HepG2 (cell line): ENCODE data around the gene TGM4. TPM values are rescaled to one million over a fixed set of nuclear protein-coding genes. Genes with fewer than 3 reads are reported as not detected.
A peak's percentile ranks its signal among the peaks of the same experiment; 100 is the strongest.

Source experiments
- ATF7-NPFF ChIP-seq: sonication (generic); formaldehyde crosslinking; IDR thresholded peaks from 2 replicates; pipeline ENCODE4 v1.8.1; 2023; ENCODE audit warnings: mild to moderate bottlenecking, low read depth, missing genetic modification reagents, moderate library complexity
- ATM ChIP-seq: fragments of 450-650 bp; IDR thresholded peaks from 2 replicates; pipeline ENCODE4 v1.7.1; 2017; ENCODE audit warnings: mild to moderate bottlenecking, borderline replicate concordance
- CENPT ChIP-seq: sonication (generic); formaldehyde crosslinking; IDR thresholded peaks from 2 replicates; pipeline ENCODE4 v1.8.0; 2022; ENCODE audit warnings: low read depth, mild to moderate bottlenecking, moderate library complexity, missing genetic modification reagents
- ETV6 ChIP-seq: sonication (generic); formaldehyde crosslinking; conservative IDR thresholded peaks from 2 replicates; pipeline ENCODE4 v1.4.0; 2020; ENCODE audit warnings: missing genetic modification reagents
- GATAD1 ChIP-seq: IDR thresholded peaks from 2 replicates; pipeline ENCODE4 v1.6.1; 2016; ENCODE audit warnings: missing genetic modification reagents, missing compliant biosample characterization
- IRF1 ChIP-seq: sonication (generic); formaldehyde crosslinking; IDR thresholded peaks from 2 replicates; pipeline ENCODE4 v1.4.0; 2020; ENCODE audit warnings: low read depth, mild to moderate bottlenecking, missing genetic modification reagents
- MZF1 ChIP-seq: sonication (generic); formaldehyde crosslinking; IDR thresholded peaks from 2 replicates; pipeline ENCODE4 v1.8.1; 2023; ENCODE audit warnings: mild to moderate bottlenecking, missing genetic modification reagents, borderline replicate concordance
- NFE2L1 ChIP-seq: sonication (generic); formaldehyde crosslinking; IDR thresholded peaks from 2 replicates; pipeline ENCODE4 v1.4.0; 2020; ENCODE audit warnings: missing genetic modification reagents, mild to moderate bottlenecking, borderline replicate concordance
- NFIB ChIP-seq: sonication (generic); formaldehyde crosslinking; IDR thresholded peaks from 2 replicates; pipeline ENCODE4 v1.9.0; 2021; ENCODE audit warnings: missing genetic modification reagents, mild to moderate bottlenecking, borderline replicate concordance
- NR0B2 ChIP-seq: sonication (generic); formaldehyde crosslinking; IDR thresholded peaks from 2 replicates; pipeline ENCODE4 v1.4.0; 2020; ENCODE audit warnings: mild to moderate bottlenecking, missing genetic modification reagents
- POGZ ChIP-seq: sonication (generic); formaldehyde crosslinking; IDR thresholded peaks from 2 replicates; pipeline ENCODE4 v1.4.0; 2020; ENCODE audit warnings: mild to moderate bottlenecking, missing genetic modification reagents
- THAP7 ChIP-seq: sonication (generic); formaldehyde crosslinking; IDR thresholded peaks from 2 replicates; pipeline ENCODE4 v1.8.1; 2023; ENCODE audit warnings: mild to moderate bottlenecking, missing genetic modification reagents
- YY1 ChIP-seq: IDR thresholded peaks from 2 replicates; pipeline ENCODE4 v1.6.1; 2011; ENCODE audit warnings: low read length, low read depth, moderate library complexity, mild to moderate bottlenecking; ENCODE audit not compliant: insufficient read depth, insufficient replicate concordance
- ZBTB38 ChIP-seq: sonication (generic); formaldehyde crosslinking; IDR thresholded peaks from 2 replicates; pipeline ENCODE4 v1.5.1; 2020; ENCODE audit warnings: mild to moderate bottlenecking, missing genetic modification reagents
- ZFX ChIP-seq: sonication (generic); formaldehyde crosslinking; IDR thresholded peaks from 2 replicates; pipeline ENCODE4 v1.4.0; 2020; ENCODE audit warnings: mild to moderate bottlenecking, low read depth, missing genetic modification reagents, moderate library complexity
- ZNF264 ChIP-seq: sonication (generic); formaldehyde crosslinking; IDR thresholded peaks from 2 replicates; pipeline ENCODE4 v1.4.0; 2020; ENCODE audit warnings: missing genetic modification reagents
- ZNF335 ChIP-seq: sonication (generic); formaldehyde crosslinking; IDR thresholded peaks from 2 replicates; pipeline ENCODE4 v1.4.0; 2020; ENCODE audit warnings: missing genetic modification reagents
- ZNF503 ChIP-seq: sonication (generic); formaldehyde crosslinking; IDR thresholded peaks from 2 replicates; pipeline ENCODE4 v1.4.0; 2020; ENCODE audit warnings: missing genetic modification reagents
- ZNF512 ChIP-seq: sonication (generic); formaldehyde crosslinking; IDR thresholded peaks from 2 replicates; pipeline ENCODE4 v1.4.0; 2020; ENCODE audit warnings: mild to moderate bottlenecking, missing genetic modification reagents
- ZNF564 ChIP-seq: sonication (generic); formaldehyde crosslinking; IDR thresholded peaks from 2 replicates; pipeline ENCODE4 v1.8.1; 2023; ENCODE audit warnings: mild to moderate bottlenecking, missing genetic modification reagents
- ZNF782 ChIP-seq: sonication (generic); formaldehyde crosslinking; IDR thresholded peaks from 2 replicates; pipeline ENCODE4 v1.4.0; 2020; ENCODE audit warnings: missing genetic modification reagents, mild to moderate bottlenecking, borderline replicate concordance
- ZNF792 ChIP-seq: IDR thresholded peaks from 2 replicates; pipeline ENCODE4 v1.6.1; 2016
- polyA plus RNA-seq, 8 experiments: library from polyadenylated mRNA; depleted of rRNA in 3 of 8; stranded (reverse) in 7 of 8; unstranded in 1 of 8; fragments of >200 nt; fragmentation: Illumina TruSeq in 4 of 8; extraction: Trizol in 4 of 8; gene quantifications; 2 replicates each; pipeline versions ENCODE4 v1.2.1 to v1.2.3, GENCODE V29; 2011 to 2016; ENCODE audit warnings: low read depth in 4 of 8, missing spikeins in 1 of 8, mixed read lengths in 1 of 8; ENCODE audit not compliant: insufficient read depth in 1 of 8
- total RNA-seq, 5 experiments: library from RNA; depleted of rRNA; stranded (reverse); fragments of >200 nt; fragmentation: Illumina TruSeq; extraction: Trizol; gene quantifications; 2 replicates each; pipeline ENCODE4 v1.2.3, GENCODE V29; 2016; ENCODE audit warnings: low read depth in 1 of 5
- TF ChIP-seq, protein P1 (sequence below): sonication (generic); formaldehyde crosslinking; IDR thresholded peaks from 2 replicates; pipeline ENCODE4 v1.5.0; 2020; ENCODE audit warnings: missing genetic modification reagents, mild to moderate bottlenecking, borderline replicate concordance

The TGM4 gene
- total and polyA plus RNA-seq, 2 of the 13 experiments (the other 11 are each of a cell fraction or from before 2014, with no cell fraction given) = 0.07 to 0.15 TPM

GRCh38 chr3:44861412-44862225 lies 12.8 kb upstream of the TGM4 start, which contains the start of gene TMEM42 (continued):
- 0 out of 2 replicates have a peak, but pooled peaks have one; percentile 41 for TF ChIP-seq ZNF503 (CRISPR knock-in tag)
- TF ChIP-seq NFIB (CRISPR knock-in tag) = no peak
- peak; percentile 79 for TF ChIP-seq POGZ
- peak; percentile 76; the same call in 1 of the 2 replicates for TF ChIP-seq ZNF512 (CRISPR knock-in tag)
- 0 out of 2 replicates have a peak, but pooled peaks have one; percentile 39 for TF ChIP-seq ETV6 (CRISPR knock-in tag)
- no peak for TF ChIP-seq IRF1 (CRISPR knock-in tag)
- TF ChIP-seq ZNF782 (CRISPR knock-in tag) = no peak
- peak; percentile 35; the same call in 1 of the 2 replicates for TF ChIP-seq THAP7 (CRISPR knock-in tag)
- peak; percentile 40; the same call in 1 of the 2 replicates for TF ChIP-seq ATF7-NPFF
- TF ChIP-seq ZBTB38 (CRISPR knock-in tag) = peak; percentile 76
- no peak for TF ChIP-seq MZF1 (CRISPR knock-in tag)
- no peak for TF ChIP-seq ATM
- TF ChIP-seq YY1 = peak; percentile 95
- peak; percentile 77 for TF ChIP-seq GATAD1 (CRISPR knock-in tag)
- peak; percentile 94 for TF ChIP-seq ZFX
- TF ChIP-seq ZNF792 = 0 out of 2 replicates have a peak, but pooled peaks have one; percentile 25
- TF ChIP-seq, protein P1, sequence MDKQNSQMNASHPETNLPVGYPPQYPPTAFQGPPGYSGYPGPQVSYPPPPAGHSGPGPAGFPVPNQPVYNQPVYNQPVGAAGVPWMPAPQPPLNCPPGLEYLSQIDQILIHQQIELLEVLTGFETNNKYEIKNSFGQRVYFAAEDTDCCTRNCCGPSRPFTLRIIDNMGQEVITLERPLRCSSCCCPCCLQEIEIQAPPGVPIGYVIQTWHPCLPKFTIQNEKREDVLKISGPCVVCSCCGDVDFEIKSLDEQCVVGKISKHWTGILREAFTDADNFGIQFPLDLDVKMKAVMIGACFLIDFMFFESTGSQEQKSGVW = no peak
- no peak for TF ChIP-seq ZNF264 (CRISPR knock-in tag)
- TF ChIP-seq NR0B2 (CRISPR knock-in tag) = peak; percentile 57; the same call in 1 of the 2 replicates
- TF ChIP-seq ZNF335 (CRISPR knock-in tag) = peak; percentile 32; the same call in 1 of the 2 replicates
- TF ChIP-seq CENPT = no peak
- peak; percentile 66; the same call in 1 of the 2 replicates for TF ChIP-seq ZNF564 (CRISPR knock-in tag)
- TF ChIP-seq NFE2L1 = no peak
